CD14-positive monocyte (primary cell): ENCODE data around the gene TRIM42. TPM values are rescaled to one million over a fixed set of nuclear protein-coding genes. Genes with fewer than 3 reads are reported as not detected.

ENCODE experiments used
- DNase-seq, 3 donors: peaks; one replicate each; pipeline ENCODE4 v3.0.0-alpha.2; 2011 to 2022
- H2AFZ ChIP-seq: 2 replicates; pipeline ENCODE4 v1.6.0; 2012; ENCODE audit warnings: mild to moderate bottlenecking, low read depth, low read length, inconsistent platforms; ENCODE audit not compliant: insufficient read depth, poor library complexity, severe bottlenecking
- H3K27ac ChIP-seq, 2 donors: 1 replicate in 1 of 2; 2 replicates in 1 of 2; pipeline ENCODE4 v1.5.1; 2012 to 2013; ENCODE audit warnings: low read length in 2 of 2, control low read depth in 1 of 2, inconsistent platforms in 1 of 2, low read depth in 1 of 2, mild to moderate bottlenecking in 1 of 2
- H3K27me3 ChIP-seq, 2 donors: one replicate each; pipeline versions ENCODE4 v1.6.0 to v1.6.1; 2011 to 2013; ENCODE audit warnings: low read length in 2 of 2; ENCODE audit not compliant: control insufficient read depth in 2 of 2, insufficient read depth in 2 of 2
- H3K36me3 ChIP-seq, 2 donors: replicated peaks in 1 of 2; 1 replicate in 1 of 2; 2 replicates in 1 of 2; pipeline versions ENCODE4 v1.5.1 to v1.6.1; 2012 to 2013; ENCODE audit warnings: low read length in 2 of 2, control low read depth in 1 of 2, inconsistent platforms in 1 of 2, mild to moderate bottlenecking in 1 of 2; ENCODE audit not compliant: insufficient read depth in 2 of 2, control insufficient read depth in 1 of 2
- H3K4me1 ChIP-seq, 2 donors: 1 replicate in 1 of 2; 2 replicates in 1 of 2; pipeline versions ENCODE4 v1.5.1 to v1.6.1; 2012 to 2013; ENCODE audit warnings: low read length in 2 of 2, control low read depth in 1 of 2, inconsistent platforms in 1 of 2, mild to moderate bottlenecking in 1 of 2, moderate library complexity in 1 of 2; ENCODE audit not compliant: insufficient read depth in 2 of 2, control insufficient read depth in 1 of 2
- H3K4me2 ChIP-seq: replicated peaks from 2 replicates; pipeline ENCODE3; 2012; ENCODE audit warnings: low read length, moderate library complexity, mild to moderate bottlenecking; ENCODE audit not compliant: poor library complexity, severe bottlenecking; ENCODE audit errors: extremely low read depth
- H3K4me3 ChIP-seq, 3 experiments: fragments of 200-600 bp in 1 of 3; sonication (generic) in 1 of 3; replicated peaks in 1 of 3; 1 replicate in 2 of 3; 2 replicates in 1 of 3; pipeline ENCODE4 v1.5.1; 2011 to 2013; ENCODE audit warnings: low read length in 3 of 3, mild to moderate bottlenecking in 3 of 3, control low read depth in 2 of 3, low read depth in 2 of 3, inconsistent platforms in 1 of 3, moderate library complexity in 1 of 3
- H3K79me2 ChIP-seq: 2 replicates; pipeline ENCODE4 v1.6.0; 2012; ENCODE audit warnings: mild to moderate bottlenecking, control low read depth, inconsistent platforms, low read length, moderate library complexity; ENCODE audit not compliant: insufficient read depth
- H3K9ac ChIP-seq: 2 replicates; pipeline ENCODE4 v1.6.0; 2017; ENCODE audit warnings: low read length, mild to moderate bottlenecking; ENCODE audit not compliant: insufficient read depth, poor library complexity, severe bottlenecking
- H3K9me3 ChIP-seq, 2 donors: replicated peaks in 1 of 2; 1 replicate in 1 of 2; 2 replicates in 1 of 2; pipeline versions ENCODE4 v1.5.1 to v1.6.1; 2012 to 2013; ENCODE audit warnings: low read length in 2 of 2, control low read depth in 1 of 2; ENCODE audit not compliant: control insufficient read depth in 1 of 2, insufficient read depth in 1 of 2
- H4K20me1 ChIP-seq: 2 replicates; pipeline ENCODE4 v1.6.0; 2012; ENCODE audit warnings: mild to moderate bottlenecking, low read length, control low read depth, moderate library complexity; ENCODE audit not compliant: insufficient read depth
- H3K27ac Mint-ChIP-seq, 7 donors: one replicate each; pipeline ENCODE4 v1.8.0; 2020; ENCODE audit warnings: mild to moderate bottlenecking in 7 of 7, mixed read lengths in 7 of 7, moderate library complexity in 6 of 7, inconsistent platforms in 2 of 7
- H3K27me3 Mint-ChIP-seq, 3 donors: one replicate each; pipeline ENCODE4 v1.8.0; 2021 to 2022; ENCODE audit warnings: low read depth in 3 of 3, mild to moderate bottlenecking in 3 of 3, mixed read lengths in 3 of 3, moderate library complexity in 3 of 3, inconsistent platforms in 1 of 3
- H3K36me3 Mint-ChIP-seq, 2 donors: one replicate each; pipeline ENCODE4 v1.8.0; 2020; ENCODE audit warnings: mixed read lengths in 2 of 2, inconsistent platforms in 1 of 2, mild to moderate bottlenecking in 1 of 2
- H3K4me1 Mint-ChIP-seq: one replicate; pipeline ENCODE4 v1.8.0; 2020; ENCODE audit warnings: mild to moderate bottlenecking, mixed read lengths
- H3K4me3 Mint-ChIP-seq, 2 donors: one replicate each; pipeline ENCODE4 v1.8.0; 2020; ENCODE audit warnings: mild to moderate bottlenecking in 2 of 2, mixed read lengths in 2 of 2, moderate library complexity in 1 of 2
- H3K9me3 Mint-ChIP-seq, 7 donors: one replicate each; pipeline ENCODE4 v1.8.0; 2020 to 2022; ENCODE audit warnings: mixed read lengths in 7 of 7, mild to moderate bottlenecking in 6 of 7, moderate library complexity in 6 of 7, inconsistent platforms in 2 of 7
- CTCF ChIP-seq: fragments of 200-600 bp; IDR thresholded peaks from one replicate; pipeline ENCODE4 v1.8.0; 2022; ENCODE audit warnings: antibody characterized with exemption, mild to moderate bottlenecking
- WGBS: methylation state at CpG from one replicate; pipeline ENCODE4 v1.1.5; 2013; ENCODE audit warnings: missing lambda C conversion rate; ENCODE audit not compliant: insufficient coverage; 5-methylcytosine and 5-hydroxymethylcytosine counted together
- intact Hi-C, 2 donors: fragments of 100-400 bp; cut with micrococcal nuclease; formaldehyde crosslinking; loops; one replicate each; pipeline versions ENCODE4 v1.15.0 to v1.15.1; 2023
- polyA plus RNA-seq, 3 donors: library from polyadenylated mRNA; depleted of rRNA in 1 of 3; unstranded in 2 of 3; stranded (reverse) in 1 of 3; fragments of 300-500 nt in 2 of 3; fragments of >200 nt in 1 of 3; fragmentation: Illumina TruSeq in 2 of 3; gene quantifications; 1 replicate in 2 of 3; 2 replicates in 1 of 3; pipeline ENCODE4 v1.2.3, GENCODE V29; 2012 to 2021

Gene TRIM42
- polyA plus RNA-seq, 3 donors = not detected

GRCh38 chr3:140703496-140703895, 25.6 kb downstream of the TRIM42 start:
- no peaks in the 10 kb centered on the region for H3K79me2 ChIP-seq
- peaks cover 0 to 5% (median 4%) of the 10 kb centered on the region in 3 donors for H3K27me3 Mint-ChIP-seq
- H3K9me3 Mint-ChIP-seq = peaks cover 0 to 11% (median 3%) of the 10 kb centered on the region in 7 donors
- H3K4me3 ChIP-seq = no peak overlapping the region
- H4K20me1 ChIP-seq = no peaks in the 10 kb centered on the region
- no peak for TF ChIP-seq CTCF
- H3K27ac Mint-ChIP-seq = peak overlapping the region in 1 of 7 donors; percentile 16
- H3K4me1 Mint-ChIP-seq = no peaks in the 10 kb centered on the region
- H3K27me3 ChIP-seq = no peaks in the 10 kb centered on the region
- H3K36me3 ChIP-seq = no peaks in the 10 kb centered on the region
- no peak overlapping the region for H2AFZ ChIP-seq
- no peak overlapping the region for H3K4me3 Mint-ChIP-seq
- H3K9me3 ChIP-seq = peaks cover 0 to 7% of the 10 kb centered on the region in 2 donors
- H3K36me3 Mint-ChIP-seq = no peaks in the 10 kb centered on the region
- H3K4me2 ChIP-seq = no peak overlapping the region
- WGBS = 75% methylated on average over 1 of the region's 1 CpG
- H3K9ac ChIP-seq = no peak overlapping the region
- no peak for DNase-seq
- no peaks in the 10 kb centered on the region for H3K4me1 ChIP-seq
- intact Hi-C loops = no loop called here
- H3K27ac ChIP-seq = no peak overlapping the region

GRCh38 chr3:140704733-140705132, 26.9 kb downstream of the TRIM42 start:
- no peak for TF ChIP-seq CTCF
- no peaks in the 10 kb centered on the region for H4K20me1 ChIP-seq
- H2AFZ ChIP-seq = no peak overlapping the region
- Mint-ChIP-seq H3K4me1 (no peaks in the 10 kb centered on the region), H3K27ac (no peak overlapping the region), H3K4me3 (no peak overlapping the region), H3K27me3 (peaks cover 0 to 5% (median 4%) of the 10 kb centered on the region in 3 donors), H3K9me3 (peaks cover 0 to 11% (median 3%) of the 10 kb centered on the region in 7 donors), H3K36me3 (no peaks in the 10 kb centered on the region)
- H3K4me3 ChIP-seq = no peak overlapping the region
- intact Hi-C loops = no loop called here
- no peaks in the 10 kb centered on the region for H3K79me2 ChIP-seq
- peaks cover 0 to 7% of the 10 kb centered on the region in 2 donors for H3K9me3 ChIP-seq
- no peak overlapping the region for H3K27ac ChIP-seq
- no peak overlapping the region for H3K4me2 ChIP-seq
- H3K27me3 ChIP-seq = no peaks in the 10 kb centered on the region
- H3K4me1 ChIP-seq = no peaks in the 10 kb centered on the region
- no CpG with 5 or more reads among the region's 1 CpG for WGBS
- no peak overlapping the region for H3K9ac ChIP-seq
- H3K36me3 ChIP-seq = no peaks in the 10 kb centered on the region
- DNase-seq = no peak
